Suprapubic skin (tissue), 4 donors: ENCODE data around the gene KNDC1. TPM values are rescaled to one million over a fixed set of nuclear protein-coding genes. Genes with fewer than 3 reads are reported as not detected.

ENCODE experiments used
- DNase-seq, 2 donors: peaks; one replicate each; pipeline ENCODE4 v3.0.0-alpha.2; 2019; ENCODE audit warnings: low spot score in 2 of 2
- H3K27ac ChIP-seq: fragments of 200-600 bp; sonication (generic); one replicate; pipeline ENCODE4 v1.5.1; 2019
- H3K27me3 ChIP-seq: fragments of 200-600 bp; sonication (generic); one replicate; pipeline ENCODE4 v1.5.1; 2019
- H3K36me3 ChIP-seq: fragments of 200-600 bp; sonication (generic); one replicate; pipeline ENCODE4 v1.5.1; 2019
- H3K4me1 ChIP-seq: fragments of 200-600 bp; sonication (generic); one replicate; pipeline ENCODE4 v1.5.1; 2019
- H3K4me3 ChIP-seq: fragments of 200-600 bp; sonication (generic); one replicate; pipeline ENCODE4 v1.5.1; 2019; ENCODE audit warnings: mild to moderate bottlenecking
- H3K9me3 ChIP-seq: fragments of 200-600 bp; sonication (generic); one replicate; pipeline ENCODE4 v1.5.1; 2019
- EP300 ChIP-seq: sonication (generic); formaldehyde crosslinking; IDR thresholded peaks from one replicate; pipeline ENCODE4 v1.6.1; 2017; ENCODE audit warnings: antibody characterized with exemption
- POLR2A ChIP-seq, 2 donors: fragments of 450-650 bp; IDR thresholded peaks; one replicate each; pipeline ENCODE4 v1.6.1; 2017; ENCODE audit warnings: antibody characterized with exemption in 2 of 2, mild to moderate bottlenecking in 2 of 2, moderate library complexity in 2 of 2
- POLR2AphosphoS5 ChIP-seq, 3 donors: sonication (generic); formaldehyde crosslinking; IDR thresholded peaks; one replicate each; pipeline ENCODE4 v1.6.1; 2017; ENCODE audit warnings: antibody characterized with exemption in 3 of 3
- WGBS: methylation state at CpG from one replicate; pipeline ENCODE4 v1.1.5; 2018; 5-methylcytosine and 5-hydroxymethylcytosine counted together
- total RNA-seq, 4 donors: library from RNA; depleted of rRNA; stranded (reverse); fragments of >200 nt; gene quantifications; one replicate each; pipeline ENCODE4 v1.1.0, GENCODE V29; 2016
- TF ChIP-seq, protein P1 (sequence below), 2 donors: fragments of 200-600 bp in 1 of 2; fragments of 450-650 bp in 1 of 2; sonication (generic) in 1 of 2; IDR thresholded peaks; one replicate each; pipeline ENCODE4 v1.5.1; 2016 to 2019; ENCODE audit warnings: antibody characterized with exemption in 2 of 2, mild to moderate bottlenecking in 1 of 2, moderate library complexity in 1 of 2

KNDC1 gene
- total RNA-seq, 4 donors from 2014 or later = 0.08 to 2.5 (median 0.58) TPM

DNA sequence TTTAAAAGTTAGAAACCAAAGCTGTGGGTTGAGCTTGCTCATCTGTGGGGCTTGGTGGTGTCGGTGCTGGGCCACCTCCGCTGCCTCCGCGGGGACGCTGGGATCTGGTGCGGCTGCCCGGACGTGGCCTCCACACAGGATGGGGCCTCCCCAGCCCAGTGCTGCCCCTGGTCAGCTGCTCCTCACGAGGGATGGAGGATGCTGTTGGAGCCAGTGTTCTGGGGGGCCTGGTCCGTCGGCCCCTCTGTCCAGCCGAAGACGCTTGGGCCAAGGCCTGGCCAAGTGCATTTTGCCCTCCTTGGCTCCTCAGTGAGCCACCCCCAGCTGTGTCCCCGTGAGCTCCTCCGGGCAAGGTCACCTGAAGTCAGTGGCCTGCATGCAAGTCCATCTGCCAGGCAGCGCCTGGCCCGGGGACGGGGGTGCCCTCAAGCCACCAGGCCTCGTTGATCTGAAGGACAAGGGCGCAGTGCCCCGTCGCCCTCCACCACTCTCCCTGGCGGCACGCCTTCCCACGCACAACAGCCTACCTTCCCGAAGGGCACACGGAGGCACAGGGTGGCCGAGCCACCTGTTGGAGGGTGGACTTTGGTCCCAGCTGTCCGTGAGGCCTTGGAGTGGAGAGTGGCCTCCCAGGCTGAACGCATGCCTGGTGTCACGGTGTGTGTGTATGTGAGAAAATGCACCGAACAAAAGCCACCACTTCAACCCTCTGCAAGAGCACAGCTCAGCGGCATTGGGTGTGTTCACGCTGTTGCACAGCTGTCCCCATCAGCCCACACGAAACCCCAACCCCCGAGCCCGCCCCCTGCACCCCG, 27.3 kb downstream of the KNDC1 start:
- Histone ChIP-seq H3K9me3 (no peaks in the 10 kb centered on the region), H3K36me3 (no peaks in the 10 kb centered on the region), H3K4me3 (no peak overlapping the region), H3K27ac (no peak overlapping the region), H3K4me1 (no peaks in the 10 kb centered on the region), H3K27me3 (peaks cover 55% of the 10 kb centered on the region)
- TF ChIP-seq POLR2AphosphoS5 (IDR thresholded peaks at IDR 0.05) = no peak
- TF ChIP-seq, protein P1, sequence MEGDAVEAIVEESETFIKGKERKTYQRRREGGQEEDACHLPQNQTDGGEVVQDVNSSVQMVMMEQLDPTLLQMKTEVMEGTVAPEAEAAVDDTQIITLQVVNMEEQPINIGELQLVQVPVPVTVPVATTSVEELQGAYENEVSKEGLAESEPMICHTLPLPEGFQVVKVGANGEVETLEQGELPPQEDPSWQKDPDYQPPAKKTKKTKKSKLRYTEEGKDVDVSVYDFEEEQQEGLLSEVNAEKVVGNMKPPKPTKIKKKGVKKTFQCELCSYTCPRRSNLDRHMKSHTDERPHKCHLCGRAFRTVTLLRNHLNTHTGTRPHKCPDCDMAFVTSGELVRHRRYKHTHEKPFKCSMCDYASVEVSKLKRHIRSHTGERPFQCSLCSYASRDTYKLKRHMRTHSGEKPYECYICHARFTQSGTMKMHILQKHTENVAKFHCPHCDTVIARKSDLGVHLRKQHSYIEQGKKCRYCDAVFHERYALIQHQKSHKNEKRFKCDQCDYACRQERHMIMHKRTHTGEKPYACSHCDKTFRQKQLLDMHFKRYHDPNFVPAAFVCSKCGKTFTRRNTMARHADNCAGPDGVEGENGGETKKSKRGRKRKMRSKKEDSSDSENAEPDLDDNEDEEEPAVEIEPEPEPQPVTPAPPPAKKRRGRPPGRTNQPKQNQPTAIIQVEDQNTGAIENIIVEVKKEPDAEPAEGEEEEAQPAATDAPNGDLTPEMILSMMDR (IDR thresholded peaks at IDR 0.05) = no peak
- TF ChIP-seq EP300 = no peak
- TF ChIP-seq POLR2A (IDR thresholded peaks at IDR 0.05) = no peak
- WGBS = 86% methylated on average over 21 of the region's 38 CpGs
- no peak for DNase-seq

DNA sequence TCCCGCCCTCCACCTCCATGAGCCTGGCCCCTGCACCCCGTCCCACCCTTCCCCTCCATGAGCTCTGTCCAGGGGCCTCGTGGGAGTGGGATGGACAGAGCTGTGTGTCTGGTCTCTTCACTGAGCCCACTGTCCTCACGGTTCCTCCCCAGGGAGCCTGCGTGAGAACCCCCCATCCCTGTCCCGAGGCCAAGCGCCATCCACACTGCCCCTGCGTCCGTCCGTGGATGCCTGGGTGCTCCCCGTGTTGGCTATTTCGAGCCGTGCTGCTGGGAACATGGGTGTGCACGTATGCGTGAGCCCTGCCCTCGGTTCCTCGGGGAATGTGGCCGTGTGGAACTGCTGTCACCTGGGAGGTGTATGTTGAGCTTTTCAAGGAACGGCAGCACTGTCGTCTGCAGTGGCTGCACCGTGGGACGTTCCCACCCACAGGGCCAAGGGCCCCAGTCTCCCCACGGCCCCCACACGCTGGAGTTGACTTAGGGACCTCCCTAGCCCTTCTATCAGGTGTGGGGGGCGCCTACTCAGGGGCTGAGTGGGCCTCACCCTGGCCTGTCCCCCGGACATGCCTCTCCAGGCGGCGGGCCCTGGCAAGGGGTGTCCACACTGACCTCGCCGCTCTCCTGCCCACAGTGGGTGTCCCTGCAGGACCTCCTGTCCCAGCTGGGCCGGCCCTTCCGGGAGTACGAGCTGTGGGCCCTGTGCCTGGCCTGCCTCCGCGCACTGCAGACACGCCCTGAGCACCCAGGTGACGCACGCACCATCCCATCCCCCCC, 28.1 kb downstream of the KNDC1 start:
- peaks cover 48% of the 10 kb centered on the region for H3K27me3 ChIP-seq
- WGBS = 90% methylated on average over 25 of the region's 38 CpGs
- H3K36me3 ChIP-seq = no peaks in the 10 kb centered on the region
- DNase-seq = no peak
- no peaks in the 10 kb centered on the region for H3K9me3 ChIP-seq
- H3K4me3 ChIP-seq = no peak overlapping the region
- TF ChIP-seq EP300 (no peak), POLR2AphosphoS5 (IDR thresholded peaks at IDR 0.05) (no peak), POLR2A (IDR thresholded peaks at IDR 0.05) (no peak)
- TF ChIP-seq, protein P1 (IDR thresholded peaks at IDR 0.05) = no peak
- H3K27ac ChIP-seq = no peak overlapping the region
- H3K4me1 ChIP-seq = no peaks in the 10 kb centered on the region

DNA sequence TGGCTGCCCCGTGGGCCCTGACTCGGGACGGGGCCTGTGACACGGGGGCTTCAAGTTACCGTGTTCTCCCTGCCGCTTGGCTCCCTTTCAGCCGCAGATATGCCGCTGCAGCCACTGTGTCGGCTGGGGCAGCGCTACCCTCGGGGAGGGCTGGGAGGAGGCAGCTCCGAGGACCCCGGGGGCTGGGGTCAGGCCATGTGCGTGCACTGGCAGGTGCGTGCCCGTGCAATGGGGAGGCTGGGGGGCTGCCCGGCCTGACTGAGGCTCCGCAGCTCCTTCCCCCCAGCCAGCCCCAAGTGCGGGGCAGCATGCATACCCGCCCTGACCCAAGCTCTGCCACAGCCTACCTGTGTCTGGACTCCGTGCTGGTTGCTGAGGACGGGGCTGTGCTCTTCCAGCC, 29.2 kb downstream of the KNDC1 start:
- Histone ChIP-seq H3K27me3 (peaks cover 44% of the 10 kb centered on the region), H3K27ac (no peak overlapping the region), H3K36me3 (no peaks in the 10 kb centered on the region), H3K4me1 (no peaks in the 10 kb centered on the region), H3K4me3 (no peak overlapping the region), H3K9me3 (no peaks in the 10 kb centered on the region)
- no CpG with 5 or more reads among the region's 22 CpGs for WGBS
- DNase-seq = no peak
- no peak for TF ChIP-seq POLR2A (IDR thresholded peaks at IDR 0.05)
- TF ChIP-seq EP300 = no peak
- no peak for TF ChIP-seq POLR2AphosphoS5 (IDR thresholded peaks at IDR 0.05)
- TF ChIP-seq, protein P1 (IDR thresholded peaks at IDR 0.05) = no peak

DNA sequence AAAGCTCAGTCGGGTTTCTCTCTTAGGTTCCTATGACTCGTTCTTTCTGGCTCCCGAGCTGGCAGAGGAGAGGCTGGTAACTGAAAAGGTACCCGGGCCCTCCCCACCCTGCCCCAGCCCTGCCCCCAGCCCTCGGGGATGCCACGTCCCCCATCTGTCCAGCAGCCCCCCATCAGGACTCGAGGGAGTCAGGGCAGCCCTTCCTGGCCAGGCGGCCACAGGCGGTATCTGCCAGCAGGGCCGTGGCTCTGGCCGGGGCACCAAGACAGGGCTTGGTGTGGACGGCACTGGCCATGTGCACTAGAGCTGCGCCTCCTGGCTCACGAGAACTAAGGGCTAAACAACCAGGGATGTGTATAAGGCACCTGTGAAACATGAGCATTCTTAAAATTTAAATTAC, 29.7 kb downstream of the KNDC1 start:
- TF ChIP-seq POLR2AphosphoS5 (IDR thresholded peaks at IDR 0.05) (no peak), EP300 (no peak), POLR2A (IDR thresholded peaks at IDR 0.05) (no peak)
- TF ChIP-seq, protein P1 (IDR thresholded peaks at IDR 0.05) = no peak
- H3K4me1 ChIP-seq = no peaks in the 10 kb centered on the region

DNA sequence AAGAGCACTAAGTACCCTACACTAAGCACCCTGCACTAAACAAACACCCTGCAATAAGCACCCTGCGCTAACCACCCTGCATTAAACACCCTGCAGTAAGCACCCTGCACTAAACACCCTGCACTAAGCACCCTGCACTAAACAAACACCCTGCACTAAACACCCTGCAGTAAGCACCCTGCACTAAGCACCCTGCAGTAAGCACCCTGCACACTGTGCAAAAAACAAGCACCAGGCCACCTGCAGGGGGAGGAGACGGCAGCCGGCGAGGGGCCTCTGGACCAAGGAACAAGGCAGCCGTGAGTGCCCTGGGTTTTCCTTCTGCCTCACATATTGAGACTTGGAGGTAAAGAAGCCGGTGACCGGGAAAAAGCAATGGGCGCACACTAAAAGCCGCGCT, 30.2 kb downstream of the KNDC1 start:
- no peaks in the 10 kb centered on the region for H3K9me3 ChIP-seq
- no peak overlapping the region for H3K27ac ChIP-seq
- WGBS = 95% methylated on average over 10 of the region's 10 CpGs
- no peak for TF ChIP-seq EP300
- H3K27me3 ChIP-seq = peaks cover 44% of the 10 kb centered on the region
- H3K4me3 ChIP-seq = no peak overlapping the region
- H3K36me3 ChIP-seq = no peaks in the 10 kb centered on the region
- DNase-seq = no peak
- H3K4me1 ChIP-seq = no peaks in the 10 kb centered on the region

More for the DNA sequence above, 29.7 kb downstream of the KNDC1 start:
- DNase-seq = no peak
- peaks cover 44% of the 10 kb centered on the region for H3K27me3 ChIP-seq
- 81% methylated on average over 6 of the region's 14 CpGs for WGBS
- no peak overlapping the region for H3K4me3 ChIP-seq
- H3K27ac ChIP-seq = no peak overlapping the region
- no peaks in the 10 kb centered on the region for H3K36me3 ChIP-seq
- H3K9me3 ChIP-seq = no peaks in the 10 kb centered on the region
